GM21529 (cell line): ENCODE data around the gene FBXO15.

Source experiments
- ATAC-seq: cut with Tn5 transposase; IDR thresholded peaks from one replicate; pipeline ENCODE4 v1.9.1; 2021; ENCODE audit not compliant: unreplicated experiment

Gene FBXO15, protein sequence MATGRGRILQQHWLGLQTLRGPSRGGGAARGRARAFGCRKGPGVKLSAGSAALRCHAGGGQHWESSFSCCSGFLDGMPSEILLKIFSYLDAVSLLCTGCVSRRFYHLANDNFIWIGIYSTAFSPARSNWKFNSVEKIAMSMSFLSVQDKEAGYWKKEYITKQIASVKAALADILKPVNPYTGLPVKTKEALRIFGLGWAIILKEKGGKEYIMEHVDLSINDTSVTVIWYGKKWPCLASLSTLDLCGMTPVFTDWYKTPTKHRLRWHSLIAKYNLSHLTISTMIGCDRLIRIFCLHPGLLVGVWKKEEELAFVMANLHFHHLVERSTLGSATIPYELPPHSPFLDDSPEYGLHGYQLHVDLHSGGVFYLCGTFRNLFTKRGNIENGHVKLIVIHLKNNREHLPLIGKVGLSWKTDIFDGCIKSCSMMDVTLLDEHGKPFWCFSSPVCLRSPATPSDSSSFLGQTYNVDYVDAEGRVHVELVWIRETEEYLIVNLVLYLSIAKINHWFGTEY

DNA sequence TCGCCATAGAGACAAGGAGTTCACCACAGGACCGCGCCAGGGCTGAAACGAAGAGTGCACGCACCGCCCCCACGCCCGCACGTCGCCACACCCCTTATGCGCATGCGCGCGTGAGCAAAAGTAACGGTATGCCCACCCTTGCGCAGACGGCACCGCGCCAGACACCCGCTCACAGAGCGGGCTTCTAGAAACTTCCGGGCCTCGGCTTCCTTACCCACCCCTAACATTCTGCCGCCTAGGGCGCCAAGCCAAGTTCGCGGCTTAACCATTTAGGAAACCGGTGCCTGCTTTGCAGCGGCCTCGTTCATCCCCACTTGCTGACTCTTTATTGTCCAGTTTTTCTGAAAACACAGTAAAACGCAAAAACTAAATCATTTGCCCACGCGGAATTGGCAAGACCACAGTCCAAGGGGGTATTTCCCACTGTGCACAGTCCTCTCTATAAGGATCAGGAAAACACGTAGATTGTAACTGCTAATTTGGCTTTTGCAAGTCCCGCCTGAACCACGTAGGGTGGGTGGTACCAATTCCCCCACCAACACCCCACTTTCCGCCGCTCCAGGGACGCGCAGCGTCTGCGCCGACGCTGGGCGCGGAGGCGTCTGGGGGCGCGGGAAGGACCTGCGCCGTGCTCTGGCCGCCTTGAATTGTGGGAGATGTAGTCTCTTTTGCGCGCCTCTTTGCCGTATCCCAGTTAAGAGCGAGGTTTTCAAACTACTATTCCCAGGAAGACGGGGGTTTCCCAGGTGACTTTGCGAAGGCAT, at the start of gene FBXO15, which contains the start of gene TIMM21:
Gene FBXO15, minus strand, starts transcription at position 56 of the 764 bp plus-strand sequence. Its CDS starts 49 bp downstream, at position 7.
Gene TIMM21, plus strand, starts transcription at position 745 of the 764 bp plus-strand sequence. CDS start 286 bp downstream, outside the sequence.
- peak; percentile 88 for ATAC-seq

- peak; percentile 93 for ATAC-seq
Observed at GRCh38 chr18:74196220-74197119, 48.8 kb upstream of the FBXO15 start.

DNA sequence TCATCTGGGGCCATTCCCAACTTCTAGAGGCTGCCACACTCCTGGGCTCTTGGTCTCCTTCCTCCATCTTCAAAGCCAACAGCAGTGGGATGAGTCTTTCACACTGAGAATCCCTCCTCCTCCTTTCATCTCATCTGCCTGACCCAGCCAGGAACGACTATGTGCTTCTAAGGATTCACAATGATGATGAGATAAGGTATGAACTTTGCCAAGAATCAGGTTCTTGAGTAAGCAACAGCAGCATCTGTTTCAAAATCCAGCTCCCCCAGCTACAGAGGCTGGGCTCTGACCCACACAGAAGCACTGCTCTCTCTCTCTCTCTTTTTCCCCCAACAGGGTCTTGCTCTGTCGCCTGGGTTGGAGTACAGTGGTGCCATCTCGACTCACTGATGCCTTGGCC, 47.1 kb upstream of the FBXO15 start:
- no peak for ATAC-seq

DNA sequence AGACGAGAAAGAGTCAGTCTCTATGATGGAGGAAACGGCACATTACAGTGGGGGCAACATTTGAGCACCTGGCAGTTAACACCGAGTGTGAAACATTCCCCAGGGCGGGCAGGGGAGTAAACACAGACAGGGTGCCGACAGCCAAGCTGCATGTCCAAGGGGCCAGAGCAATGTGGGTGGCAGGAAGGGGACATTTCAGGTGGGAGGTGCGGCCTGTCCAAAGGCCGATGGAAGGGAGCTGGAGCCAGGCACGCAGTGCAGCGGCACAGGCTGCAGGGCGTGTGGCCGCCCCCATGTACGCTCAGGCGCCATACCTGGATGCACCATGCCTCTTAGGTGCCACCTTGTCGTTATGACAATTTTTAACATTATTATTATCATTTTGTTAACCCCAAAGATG, 43.9 kb upstream of the FBXO15 start:
- no peak for ATAC-seq

- no peak for ATAC-seq
Observed at GRCh38 chr18:74190086-74190485, 42.5 kb upstream of the FBXO15 start.

DNA sequence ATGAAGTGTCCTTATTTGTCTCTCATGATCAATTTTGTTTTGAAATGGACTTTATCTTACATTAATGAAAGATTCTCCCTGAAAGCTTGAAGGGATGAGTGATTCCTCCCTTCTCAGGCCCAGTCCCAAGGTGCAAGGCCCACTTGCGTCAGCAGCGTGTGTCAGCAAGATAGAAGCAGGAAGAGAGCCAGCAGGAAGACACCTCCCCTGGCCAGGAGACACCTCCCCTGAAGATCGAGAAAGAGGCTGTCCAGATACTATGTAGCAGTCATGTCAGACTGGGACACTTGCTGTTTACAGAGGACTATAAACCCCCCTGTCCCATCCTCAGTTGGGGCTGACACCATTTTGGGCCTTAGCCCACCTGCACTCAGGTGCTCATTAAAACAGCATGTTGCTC, 39.0 kb upstream of the FBXO15 start:
- ATAC-seq: no peak

- no peak for ATAC-seq
Observed at GRCh38 chr18:74185860-74186259, 38.2 kb upstream of the FBXO15 start.

DNA sequence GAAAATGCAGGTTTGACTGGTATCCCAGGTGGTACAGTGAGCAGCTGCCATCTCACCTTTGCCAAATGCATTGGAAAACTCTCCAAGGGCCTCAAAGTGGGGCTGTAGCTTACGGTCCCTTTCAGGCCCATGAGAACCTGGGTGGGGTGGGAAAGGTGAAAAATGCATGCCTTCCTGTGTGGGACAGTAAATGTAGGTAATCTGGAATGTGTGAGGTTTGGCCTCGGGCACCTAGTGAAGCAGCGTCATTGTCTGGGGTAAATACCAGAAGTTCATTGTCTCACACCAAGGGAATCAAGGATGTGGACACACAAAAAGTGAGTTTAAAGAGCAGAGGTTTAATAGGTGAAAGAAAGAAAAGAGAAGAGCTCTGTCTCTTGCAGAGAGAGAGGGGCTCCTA, 37.2 kb upstream of the FBXO15 start:
- no peak for ATAC-seq

DNA sequence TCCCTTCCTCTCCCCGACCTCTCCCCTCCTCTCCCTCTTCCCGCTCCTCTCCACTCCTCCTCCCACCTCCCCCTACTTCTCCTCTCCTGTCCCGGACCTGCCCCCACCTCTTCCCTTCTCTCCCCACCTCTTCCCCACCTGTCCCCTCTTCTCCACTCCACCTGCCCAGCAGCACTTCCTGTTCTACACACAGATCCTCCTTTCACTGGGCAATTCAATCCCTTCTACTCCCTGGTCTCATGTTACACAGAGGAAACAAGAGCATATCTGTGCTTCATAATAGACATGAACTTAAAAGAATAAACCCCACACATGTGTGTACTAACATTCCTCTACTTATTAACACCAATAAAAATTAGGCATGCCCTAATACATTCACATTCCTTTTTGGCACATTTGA, 35.5 kb upstream of the FBXO15 start:
- no peak for ATAC-seq

DNA sequence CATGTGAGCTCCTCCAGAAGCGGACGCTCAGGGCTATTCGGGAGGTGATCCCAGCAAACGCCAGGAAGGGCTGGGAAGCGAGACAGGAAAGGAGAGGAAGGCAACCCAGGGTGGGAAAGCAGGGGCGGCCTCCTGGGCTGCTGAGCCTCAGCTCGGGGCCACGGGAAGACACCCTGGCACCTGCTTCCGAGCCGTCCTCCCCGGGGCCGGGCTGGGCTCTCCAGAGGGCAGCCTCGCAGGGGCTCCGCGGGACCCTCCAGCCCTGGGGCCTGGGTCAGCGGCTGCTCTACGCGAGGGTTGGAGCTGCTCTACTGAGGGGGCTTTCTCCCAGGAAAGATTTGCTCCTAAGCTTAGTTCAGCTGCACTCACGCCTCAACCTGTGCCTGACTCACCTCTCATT, 34.7 kb upstream of the FBXO15 start:
- ATAC-seq: no peak

DNA sequence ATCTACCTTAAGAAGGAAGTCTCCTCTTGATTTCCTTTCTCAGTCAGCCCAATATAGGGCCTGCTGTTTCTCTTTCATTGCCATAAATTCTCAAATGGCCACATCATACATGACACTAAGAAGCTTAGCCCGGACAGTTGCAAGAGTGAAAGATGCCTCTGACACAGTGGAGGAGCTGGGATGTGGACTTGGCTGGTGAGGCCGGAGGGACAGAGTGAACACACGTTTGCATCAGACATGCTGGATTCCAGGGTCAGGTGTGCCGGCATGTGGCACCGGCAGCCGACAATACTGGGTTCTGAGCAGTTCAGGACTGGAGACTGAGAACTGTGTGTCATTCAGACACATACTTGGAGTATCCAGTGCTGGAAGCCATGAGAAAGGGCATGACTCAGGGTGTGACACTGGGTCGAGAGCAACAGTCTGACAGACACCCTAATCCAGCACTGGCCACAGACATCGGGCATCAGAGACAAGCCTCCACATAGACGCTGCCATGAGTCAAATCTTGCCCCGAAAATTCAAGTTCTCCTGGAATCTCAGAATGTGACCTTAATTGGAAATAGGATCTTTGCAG, 32.1 kb upstream of the FBXO15 start:
- no peak for ATAC-seq

DNA sequence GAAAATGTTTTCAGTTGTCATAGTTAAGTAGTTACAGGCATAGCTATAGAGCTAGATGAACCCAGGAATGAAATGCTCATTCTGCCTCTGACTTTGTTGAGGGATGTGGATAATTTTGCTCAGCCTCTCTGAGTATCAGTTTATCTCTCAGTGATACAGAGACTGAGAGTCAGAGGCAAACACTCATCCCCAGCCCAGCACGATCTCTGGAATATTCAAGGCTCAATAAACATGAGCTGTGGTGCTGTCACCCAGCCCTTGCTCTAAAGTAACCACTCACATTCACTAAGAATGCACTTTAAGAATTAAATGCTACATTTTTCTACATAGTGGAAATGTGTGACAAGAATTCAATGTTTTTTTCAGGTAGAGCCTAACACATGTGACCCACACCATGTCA, 31.2 kb upstream of the FBXO15 start:
- ATAC-seq: no peak

GRCh38 chr18:74175658-74176057, 28.0 kb upstream of the FBXO15 start:
- no peak for ATAC-seq

DNA sequence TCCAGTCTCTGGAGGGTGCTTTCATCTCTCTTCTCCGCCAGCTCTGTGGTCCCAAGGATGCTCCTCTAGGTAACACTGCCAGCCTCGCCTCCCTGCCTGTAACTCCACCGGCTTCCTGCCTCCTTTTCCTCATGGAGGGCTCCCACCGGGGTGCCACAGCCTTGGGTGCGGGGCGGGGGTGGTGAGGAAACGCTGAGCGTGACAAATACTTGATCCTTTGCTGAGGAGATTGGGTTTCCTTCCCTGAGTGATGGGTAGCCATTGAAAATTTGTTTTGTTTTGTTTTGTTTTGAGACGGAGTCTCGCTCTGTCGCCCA, 25.8 kb upstream of the FBXO15 start:
- ATAC-seq: no peak

DNA sequence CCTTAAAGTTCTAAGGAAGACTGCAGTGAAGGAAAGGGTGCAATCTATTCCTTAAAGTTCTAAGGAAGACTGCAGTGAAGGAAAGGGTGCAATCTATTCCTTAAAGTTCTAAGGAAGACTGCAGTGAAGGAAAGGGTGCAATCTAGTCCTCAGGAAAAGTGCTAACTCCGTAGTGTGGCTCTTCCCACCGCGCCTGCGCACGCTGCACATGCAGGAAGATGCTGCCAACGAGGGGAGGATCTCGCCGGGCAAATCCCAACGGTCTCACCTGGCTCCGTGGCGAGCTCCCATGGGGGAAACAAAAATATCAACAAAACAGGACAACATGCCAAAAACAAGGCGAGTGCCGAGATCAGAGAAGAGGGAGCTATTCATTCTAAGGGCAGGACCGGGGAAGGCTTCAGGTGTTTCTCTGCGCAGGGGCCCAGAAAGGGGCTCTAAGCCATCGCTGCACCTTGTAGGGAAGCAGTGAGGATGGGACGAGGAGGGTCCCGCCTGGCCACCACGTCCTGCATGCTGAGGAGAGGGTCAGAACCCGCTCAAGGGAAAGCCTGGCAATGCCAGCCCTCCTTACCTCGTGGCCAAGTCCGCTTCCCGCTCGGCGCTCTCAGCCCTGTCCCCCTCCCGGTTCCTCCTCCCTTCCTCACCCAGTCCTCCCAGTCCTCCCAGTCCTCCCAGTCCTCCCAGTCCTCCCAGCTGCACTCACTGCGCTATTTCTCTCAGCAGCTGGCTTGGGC, 25.2 kb upstream of the FBXO15 start:
- no peak for ATAC-seq

DNA sequence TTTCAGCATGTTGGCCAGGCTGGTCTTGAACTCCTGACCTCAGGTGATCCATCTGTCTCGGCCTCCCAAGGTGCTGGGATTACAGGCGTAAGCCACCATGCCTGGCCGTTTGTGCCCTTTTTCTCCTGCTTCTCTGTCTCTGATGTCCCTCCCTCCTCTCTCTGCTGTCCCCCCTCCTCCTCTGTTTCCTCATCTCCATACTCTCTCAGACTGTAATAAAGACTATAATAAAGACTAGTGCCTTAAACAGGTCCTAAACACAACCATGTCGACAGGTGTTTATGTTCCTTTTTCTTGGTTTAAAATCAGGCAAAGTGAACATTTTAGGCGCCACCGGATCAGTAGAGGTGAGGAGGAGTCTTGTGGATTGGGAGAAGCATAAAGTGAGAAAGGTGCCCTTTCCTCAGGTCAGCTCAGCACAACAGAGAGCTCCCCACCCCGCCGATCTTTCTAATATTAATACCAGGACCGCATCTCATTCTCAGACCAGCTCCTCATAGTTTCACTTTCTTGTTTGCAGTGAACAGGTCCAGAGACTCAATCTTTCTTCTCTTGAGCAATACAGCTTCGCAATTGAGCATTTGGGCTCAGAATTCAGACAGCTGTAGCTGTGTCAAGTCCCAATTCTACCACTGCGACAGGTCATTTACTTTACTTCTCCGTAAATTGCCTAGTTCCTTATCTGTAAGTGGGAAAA, 24.4 kb upstream of the FBXO15 start:
- peak; percentile 97 for ATAC-seq

DNA sequence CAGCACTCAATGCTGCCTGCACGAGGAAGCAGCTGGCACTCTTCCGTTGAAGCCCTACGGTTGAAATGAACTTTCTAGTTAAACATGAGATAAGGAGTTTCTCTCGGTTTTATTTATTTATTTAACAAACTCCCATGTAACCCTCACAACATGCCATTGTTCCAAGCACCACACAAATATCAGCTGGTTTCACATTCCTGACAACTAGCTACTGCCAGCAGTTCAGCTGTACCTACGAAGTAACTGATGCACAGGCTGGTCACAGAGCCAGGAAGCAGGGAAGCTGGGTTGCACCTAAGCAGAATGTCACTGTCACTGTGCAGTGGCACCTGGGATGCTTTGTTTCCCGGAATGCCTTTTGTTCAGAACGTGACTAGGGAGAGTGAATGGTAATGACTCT, 18.8 kb upstream of the FBXO15 start:
- ATAC-seq: no peak

DNA sequence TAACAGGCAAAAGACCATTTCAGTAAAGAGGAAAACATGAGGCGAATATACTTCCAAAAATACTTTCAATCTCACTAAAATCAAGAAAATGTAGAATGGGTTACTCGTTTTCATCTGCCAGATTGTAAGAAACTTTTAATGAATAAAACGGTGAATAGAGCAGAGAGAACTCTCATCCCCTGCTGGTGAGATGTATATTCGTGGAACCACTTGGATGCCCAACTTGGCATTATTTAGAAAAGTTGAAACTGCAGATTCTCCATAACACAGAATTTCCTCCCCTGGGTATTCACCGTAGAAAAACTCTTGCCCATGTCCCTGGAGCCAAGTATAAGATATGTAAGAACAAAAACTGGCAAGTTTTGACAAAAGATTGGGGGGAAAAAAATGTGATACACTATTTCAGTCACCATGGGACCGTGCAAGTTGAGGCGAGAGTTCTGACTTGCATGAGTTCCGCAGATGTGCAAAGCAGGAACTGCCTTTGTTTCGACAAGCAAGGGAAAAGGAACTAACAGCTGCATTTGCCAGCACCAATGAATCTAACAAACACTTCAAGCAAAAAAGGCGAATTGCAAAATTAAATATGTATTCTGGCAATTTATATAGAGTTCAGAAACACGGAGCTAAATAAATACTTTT, 15.5 kb upstream of the FBXO15 start:
- ATAC-seq: no peak

- no peak for ATAC-seq
Observed at GRCh38 chr18:74155276-74155675, 7.6 kb upstream of the FBXO15 start.
